K562 (cell line): ENCODE measurements around the gene IL1B. TPM values are rescaled to one million over a fixed set of nuclear protein-coding genes. Genes with fewer than 3 reads are reported as not detected.

Experiments used
- ADNP ChIP-seq: fragments of 200-800 bp; sonication (Bioruptor generic); IDR thresholded peaks from 2 replicates; pipeline ENCODE4 v1.6.1; 2016; ENCODE audit warnings: missing genetic modification characterization, missing compliant biosample characterization
- ARID3B ChIP-seq: fragments of 250-450 bp; sonication (Bioruptor Pico); IDR thresholded peaks from 2 replicates; pipeline ENCODE4 v1.4.0; 2020; ENCODE audit warnings: borderline replicate concordance
- ETS2 ChIP-seq: IDR thresholded peaks from 2 replicates; pipeline ENCODE4 v1.6.1; 2016; ENCODE audit warnings: borderline replicate concordance, missing genetic modification characterization, mild to moderate bottlenecking, moderate library complexity, missing compliant biosample characterization; ENCODE audit not compliant: poor library complexity, severe bottlenecking
- EZH2 ChIP-seq: IDR thresholded peaks from 2 replicates; pipeline ENCODE4 v1.6.1; 2012; ENCODE audit warnings: low read depth, mild to moderate bottlenecking, inconsistent platforms, low read length, borderline replicate concordance
- FOXP1 ChIP-seq: sonication (generic); formaldehyde crosslinking; IDR thresholded peaks from 2 replicates; pipeline ENCODE4 v1.8.0; 2022; ENCODE audit warnings: mild to moderate bottlenecking, missing genetic modification reagents
- FUS ChIP-seq: fragments of 200-400 bp; formaldehyde crosslinking; optimal IDR thresholded peaks from 2 replicates; pipeline ENCODE3; 2017; ENCODE audit warnings: low read depth, low read length
- GABPA ChIP-seq: fragments of 200-800 bp; sonication (Bioruptor generic); conservative IDR thresholded peaks from 2 replicates; pipeline ENCODE4 v1.6.1; 2016; ENCODE audit warnings: low read depth, missing genetic modification characterization, missing compliant biosample characterization
- JUND ChIP-seq, 2 experiments: IDR thresholded peaks; 2 replicates in 1 of 2; 3 replicates in 1 of 2; pipeline ENCODE4 v1.6.1; 2011; ENCODE audit warnings: borderline replicate concordance in 2 of 2, low read depth in 2 of 2, low read length in 2 of 2, improper control_type of control experiment in 1 of 2, missing biosample characterization in 1 of 2, missing genetic modification characterization in 1 of 2, missing genetic modification reagents in 1 of 2
- LARP7 ChIP-seq: fragments of 450-650 bp; IDR thresholded peaks from 2 replicates; pipeline ENCODE4 v1.6.1; 2016
- MYC ChIP-seq, 2 experiments: fragments of 250-450 bp in 1 of 2; sonication (Bioruptor Pico) in 1 of 2; IDR thresholded peaks; 2 replicates each; pipeline versions ENCODE4 v1.5.1 to v1.6.1; 2012 to 2021; ENCODE audit warnings: low read depth in 2 of 2, borderline replicate concordance in 1 of 2, improper control_type of control experiment in 1 of 2, low read length in 1 of 2, mild to moderate bottlenecking in 1 of 2, moderate library complexity in 1 of 2
- POLR2G ChIP-seq: fragments of 200-400 bp; formaldehyde crosslinking; IDR thresholded peaks from 2 replicates; pipeline ENCODE4 v1.6.1; 2017; ENCODE audit warnings: low read depth, mild to moderate bottlenecking, antibody characterized with exemption, low read length, moderate library complexity
- PRPF4 ChIP-seq: fragments of 200-400 bp; formaldehyde crosslinking; IDR thresholded peaks from one replicate; pipeline ENCODE4 v1.6.1; 2017; ENCODE audit warnings: low read length, low read depth, mild to moderate bottlenecking; ENCODE audit not compliant: insufficient read depth, poor library complexity, severe bottlenecking
- RAD51 ChIP-seq: fragments of 450-650 bp; IDR thresholded peaks from 2 replicates; pipeline ENCODE4 v1.7.1; 2016; ENCODE audit warnings: low read depth, mild to moderate bottlenecking, borderline replicate concordance
- SFPQ ChIP-seq: fragments of 200-400 bp; formaldehyde crosslinking; IDR thresholded peaks from 2 replicates; pipeline ENCODE4 v1.6.1; 2017; ENCODE audit warnings: mild to moderate bottlenecking, low read depth, low read length, moderate library complexity
- TCF15 ChIP-seq: fragments of 250-450 bp; sonication (Bioruptor Pico); IDR thresholded peaks from 2 replicates; pipeline ENCODE4 v1.8.0; 2022; ENCODE audit warnings: moderate library complexity, mild to moderate bottlenecking, inconsistent platforms
- TCF7 ChIP-seq: sonication (generic); IDR thresholded peaks from 2 replicates; pipeline ENCODE4 v1.6.1; 2016; ENCODE audit warnings: antibody characterized with exemption, borderline replicate concordance
- TCF7L2 ChIP-seq: fragments of 150-350 bp; IDR thresholded peaks from 2 replicates; pipeline ENCODE4 v1.6.1; 2016; ENCODE audit warnings: low read depth, mild to moderate bottlenecking, low read length, moderate library complexity
- ZBED1 ChIP-seq: IDR thresholded peaks from 2 replicates; pipeline ENCODE4 v1.6.1; 2014
- ZBTB9 ChIP-seq: fragments of 450-650 bp; formaldehyde crosslinking; IDR thresholded peaks from 2 replicates; pipeline ENCODE4 v1.4.0; 2020; ENCODE audit warnings: mild to moderate bottlenecking, moderate library complexity
- ZNF184 ChIP-seq: sonication (generic); formaldehyde crosslinking; IDR thresholded peaks from 2 replicates; pipeline ENCODE4 v1.5.0; 2020; ENCODE audit warnings: missing genetic modification reagents
- polyA plus RNA-seq, 8 experiments: library from polyadenylated mRNA; depleted of rRNA in 4 of 8; stranded (reverse) in 5 of 8; unstranded in 3 of 8; fragments of >200 nt; fragmentation: Nextera tagmentation in 2 of 8; fragmentation: Illumina TruSeq in 1 of 8; extraction: Ambion mirVana in 2 of 8; extraction: Trizol in 1 of 8; gene quantifications; 2 replicates each; pipeline versions ENCODE4 v1.2.1 to v1.2.3, GENCODE V29; 2011 to 2014; ENCODE audit warnings: inconsistent platforms in 1 of 8, missing spikeins in 1 of 8
- total RNA-seq, 7 experiments: library from RNA; depleted of rRNA in 6 of 7; stranded (reverse); fragments of >200 nt in 6 of 7; fragmentation: Illumina TruSeq in 2 of 7; extraction: Trizol in 2 of 7; gene quantifications; 2 replicates each; pipeline versions ENCODE4 v1.2.1 to v1.2.3, GENCODE V29; 2011 to 2021; ENCODE audit warnings: low replicate concordance in 1 of 7

The IL1B gene
- total and polyA plus RNA-seq, 9 of the 15 experiments (the other 6 are each of a cell fraction or from before 2014, with no cell fraction given): 0.29 TPM; not detected in 8

- TF ChIP-seq POLR2G (no peak), FUS (no peak), GABPA (no peak), MYC (IDR thresholded peaks at IDR 0.05; ENCODE audit: low read depth, low read length) (no peak), MYC (CRISPR knock-in tag; IDR thresholded peaks at IDR 0.05; ENCODE audit: borderline replicate concordance, low read depth) (no peak), FOXP1 (CRISPR knock-in tag) (no peak), ZBED1 (no peak), ZNF184 (CRISPR knock-in tag) (no peak), SFPQ (no peak), ADNP (tag) (no peak), RAD51 (no peak), JUND (IDR thresholded peaks at IDR 0.05; ENCODE audit: borderline replicate concordance, low read depth, low read length) (no peak), JUND (tag; IDR thresholded peaks at IDR 0.05; ENCODE audit: borderline replicate concordance, low read depth, low read length) (no peak; the same call in 2 of the 3 replicates), ETS2 (tag) (no peak), TCF7L2 (no peak), ZBTB9 (peak; percentile 64; the same call in 1 of the 2 replicates), TCF7 (no peak), PRPF4 (no peak), EZH2 (no peak), TCF15 (CRISPR knock-in tag) (no peak), LARP7 (no peak), ARID3B (CRISPR knock-in tag) (no peak)
Observed at GRCh38 chr2:112793449-112793978, 43.1 kb downstream of the IL1B start (continued).
